ENCODE data around the gene TSNAXIP1.

DNA sequence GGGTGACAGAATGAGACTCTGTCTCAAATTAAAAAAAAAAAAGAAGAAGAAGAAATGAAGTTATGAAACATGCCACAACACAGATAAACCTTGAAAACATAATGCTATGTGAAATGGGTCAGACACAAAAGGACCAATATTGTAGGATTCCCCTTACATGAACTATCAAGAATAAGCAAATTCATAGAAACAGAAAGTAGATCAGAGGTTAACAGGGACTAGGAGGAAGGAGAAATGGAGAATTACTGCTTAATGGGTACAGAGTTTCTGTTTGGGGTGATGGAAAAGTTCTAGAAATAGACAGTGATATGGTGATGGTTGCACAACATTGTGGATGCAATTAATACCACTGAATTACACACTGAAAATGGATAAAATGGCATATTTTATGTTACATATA lies 16.6 kb upstream of the TSNAXIP1 start:
- TF ChIP-seq, protein P1, sequence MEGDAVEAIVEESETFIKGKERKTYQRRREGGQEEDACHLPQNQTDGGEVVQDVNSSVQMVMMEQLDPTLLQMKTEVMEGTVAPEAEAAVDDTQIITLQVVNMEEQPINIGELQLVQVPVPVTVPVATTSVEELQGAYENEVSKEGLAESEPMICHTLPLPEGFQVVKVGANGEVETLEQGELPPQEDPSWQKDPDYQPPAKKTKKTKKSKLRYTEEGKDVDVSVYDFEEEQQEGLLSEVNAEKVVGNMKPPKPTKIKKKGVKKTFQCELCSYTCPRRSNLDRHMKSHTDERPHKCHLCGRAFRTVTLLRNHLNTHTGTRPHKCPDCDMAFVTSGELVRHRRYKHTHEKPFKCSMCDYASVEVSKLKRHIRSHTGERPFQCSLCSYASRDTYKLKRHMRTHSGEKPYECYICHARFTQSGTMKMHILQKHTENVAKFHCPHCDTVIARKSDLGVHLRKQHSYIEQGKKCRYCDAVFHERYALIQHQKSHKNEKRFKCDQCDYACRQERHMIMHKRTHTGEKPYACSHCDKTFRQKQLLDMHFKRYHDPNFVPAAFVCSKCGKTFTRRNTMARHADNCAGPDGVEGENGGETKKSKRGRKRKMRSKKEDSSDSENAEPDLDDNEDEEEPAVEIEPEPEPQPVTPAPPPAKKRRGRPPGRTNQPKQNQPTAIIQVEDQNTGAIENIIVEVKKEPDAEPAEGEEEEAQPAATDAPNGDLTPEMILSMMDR (IDR thresholded peaks at IDR 0.05; ENCODE audit: low read length): no peak
- TF ChIP-seq EZH2 (optimal IDR thresholded peaks at IDR 0.05; ENCODE audit: low read depth, low read length) (no peak), EZH2phosphoT487 (IDR thresholded peaks at IDR 0.05; ENCODE audit: low read length) (no peak)
